ENCODE results near the gene ANAPC16. TPM values are rescaled to one million over a fixed set of nuclear protein-coding genes. Genes with fewer than 3 reads are reported as not detected.
A peak's percentile ranks its signal among the peaks of the same experiment; 100 is the strongest.

The ANAPC16 gene
- total and polyA plus RNA-seq, 10 donors: 70.8 to 239 (median 106) TPM

DNA sequence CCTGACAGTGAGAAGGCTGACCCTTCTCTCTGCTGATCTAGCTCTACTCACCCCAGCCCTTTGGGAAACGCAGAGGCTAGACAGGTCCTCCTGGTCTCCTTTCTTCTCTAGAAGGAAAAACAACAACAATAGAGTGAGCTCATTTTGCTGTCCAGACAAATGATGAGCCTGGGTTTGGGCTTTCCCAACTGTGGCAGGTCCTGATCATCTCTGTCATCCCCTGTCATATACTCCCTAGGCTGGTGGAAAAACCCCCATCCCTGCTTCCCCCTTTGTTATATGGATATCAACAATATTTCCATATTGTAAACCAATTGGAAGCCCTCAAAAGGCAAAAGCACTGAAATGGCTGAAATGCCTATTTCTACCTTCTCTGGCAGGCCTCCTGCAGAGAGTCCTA lies 48.7 kb downstream of the ANAPC16 start:
- peaks cover 21 to 65% (median 44%) of the 10 kb centered on the region in 6 donors for H3K4me1 ChIP-seq
- peak overlapping the region in 4 of 8 donors; percentile 36 to 93 (median 48) for H3K27ac ChIP-seq
- intact Hi-C loops (cut with DNase I; ENCODE audit: low total_unique reads): no loop called here
- no peaks in the 10 kb centered on the region for H3K36me3 ChIP-seq
- H3K9me3 ChIP-seq: no peaks in the 10 kb centered on the region
- H3K4me3 ChIP-seq: no peak overlapping the region
- no peaks in the 10 kb centered on the region for H3K27me3 ChIP-seq (replicated peaks in 1 of 7)
- no peak for TF ChIP-seq POLR2AphosphoS5 (IDR thresholded peaks at IDR 0.05)
- no peak for TF ChIP-seq POLR2A (IDR thresholded peaks at IDR 0.05)
- TF ChIP-seq, protein P1, sequence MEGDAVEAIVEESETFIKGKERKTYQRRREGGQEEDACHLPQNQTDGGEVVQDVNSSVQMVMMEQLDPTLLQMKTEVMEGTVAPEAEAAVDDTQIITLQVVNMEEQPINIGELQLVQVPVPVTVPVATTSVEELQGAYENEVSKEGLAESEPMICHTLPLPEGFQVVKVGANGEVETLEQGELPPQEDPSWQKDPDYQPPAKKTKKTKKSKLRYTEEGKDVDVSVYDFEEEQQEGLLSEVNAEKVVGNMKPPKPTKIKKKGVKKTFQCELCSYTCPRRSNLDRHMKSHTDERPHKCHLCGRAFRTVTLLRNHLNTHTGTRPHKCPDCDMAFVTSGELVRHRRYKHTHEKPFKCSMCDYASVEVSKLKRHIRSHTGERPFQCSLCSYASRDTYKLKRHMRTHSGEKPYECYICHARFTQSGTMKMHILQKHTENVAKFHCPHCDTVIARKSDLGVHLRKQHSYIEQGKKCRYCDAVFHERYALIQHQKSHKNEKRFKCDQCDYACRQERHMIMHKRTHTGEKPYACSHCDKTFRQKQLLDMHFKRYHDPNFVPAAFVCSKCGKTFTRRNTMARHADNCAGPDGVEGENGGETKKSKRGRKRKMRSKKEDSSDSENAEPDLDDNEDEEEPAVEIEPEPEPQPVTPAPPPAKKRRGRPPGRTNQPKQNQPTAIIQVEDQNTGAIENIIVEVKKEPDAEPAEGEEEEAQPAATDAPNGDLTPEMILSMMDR (IDR thresholded peaks at IDR 0.05 in 8 of 11, conservative IDR thresholded peaks at IDR 0.05 in 3 of 11): no peak
- no peak for DNase-seq
- WGBS, 5 donors: 96 to 100% (median 100%) methylated on average over 1 of the region's 1 CpG

DNA sequence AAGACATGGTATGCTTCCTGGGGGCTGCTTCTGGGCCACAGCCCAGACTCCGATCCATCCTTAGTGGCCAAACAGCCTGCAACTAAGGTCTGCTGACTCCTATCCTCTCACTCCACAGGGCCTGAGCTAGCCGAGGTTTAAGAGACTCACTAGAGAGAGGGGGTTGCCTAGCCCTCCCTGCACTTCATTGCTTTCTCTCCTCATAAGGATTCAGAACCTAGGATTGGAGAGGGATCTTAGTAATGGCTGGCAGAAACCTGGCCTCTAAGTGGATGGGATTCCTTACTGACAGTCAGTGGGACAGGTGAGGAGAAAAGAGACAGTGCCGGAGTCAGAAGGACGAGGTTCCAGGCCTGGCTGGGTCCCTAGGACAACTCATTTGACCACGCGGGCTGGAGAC lies 49.7 kb downstream of the ANAPC16 start:
- H3K9me3 ChIP-seq: no peaks in the 10 kb centered on the region
- H3K4me3 ChIP-seq: no peak overlapping the region
- DNase-seq: no peak
- H3K4me1 ChIP-seq: peaks cover 11 to 61% (median 35%) of the 10 kb centered on the region in 6 donors
- no peaks in the 10 kb centered on the region for H3K36me3 ChIP-seq
- H3K27me3 ChIP-seq (replicated peaks in 1 of 7): no peaks in the 10 kb centered on the region
- WGBS, 5 donors: 89 to 97% (median 92%) methylated on average over 6 of the region's 6 CpGs
- TF ChIP-seq POLR2AphosphoS5 (IDR thresholded peaks at IDR 0.05): no peak
- TF ChIP-seq, protein P1 (IDR thresholded peaks at IDR 0.05 in 8 of 11, conservative IDR thresholded peaks at IDR 0.05 in 3 of 11): no peak
- no peak for TF ChIP-seq POLR2A (IDR thresholded peaks at IDR 0.05)
- intact Hi-C loops (cut with DNase I; ENCODE audit: low total_unique reads): no loop called here
- peak overlapping the region in 2 of 8 donors; percentile 3 to 30 for H3K27ac ChIP-seq

DNA sequence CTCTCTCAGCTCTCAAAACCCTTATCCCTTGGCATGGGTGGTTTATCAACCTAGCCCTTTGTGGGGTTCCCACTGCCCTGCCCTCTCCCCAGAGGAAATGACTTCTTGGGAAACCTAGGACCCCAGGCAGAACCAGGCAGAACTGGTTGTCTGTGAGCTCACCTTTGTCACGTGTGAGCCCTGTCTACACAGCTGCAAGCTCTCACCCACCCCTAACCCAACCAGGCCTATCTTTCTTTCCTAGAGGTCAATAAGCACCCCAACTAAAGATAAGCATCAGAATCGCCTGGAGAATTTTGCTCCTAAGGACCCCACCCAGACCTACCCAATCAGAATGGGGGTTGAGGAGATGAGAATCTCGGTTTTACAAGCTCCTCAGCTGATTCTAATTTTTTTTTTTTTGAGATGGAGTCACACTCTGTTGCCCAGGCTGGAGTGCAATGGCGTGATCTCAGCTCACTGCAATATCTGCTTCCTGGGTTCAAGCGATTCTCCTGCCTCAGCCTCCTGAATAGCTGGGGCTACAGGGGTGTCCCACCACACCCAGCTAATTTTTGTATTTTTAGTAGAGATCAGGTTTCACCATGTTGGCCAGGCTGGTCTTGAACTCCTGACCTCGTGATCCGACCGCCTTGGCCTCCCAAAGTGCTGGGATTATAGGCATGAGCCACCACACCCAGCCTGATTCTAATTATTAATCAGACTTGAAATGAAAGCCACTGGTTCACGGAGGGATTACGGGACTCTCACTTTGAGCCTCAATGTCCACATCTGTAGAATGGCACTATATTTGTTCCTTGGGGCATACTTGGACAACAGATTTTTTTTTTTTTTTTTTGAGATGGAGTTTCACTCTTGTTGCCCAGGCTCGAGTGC lies 50.4 kb downstream of the ANAPC16 start:
- DNase-seq: no peak
- H3K9me3 ChIP-seq: no peaks in the 10 kb centered on the region
- H3K4me1 ChIP-seq: peaks cover 9 to 61% (median 29%) of the 10 kb centered on the region in 6 donors
- no peaks in the 10 kb centered on the region for H3K27me3 ChIP-seq (replicated peaks in 1 of 7)
- intact Hi-C loops (cut with DNase I; ENCODE audit: low total_unique reads): no loop called here
- TF ChIP-seq, protein P1 (IDR thresholded peaks at IDR 0.05 in 8 of 11, conservative IDR thresholded peaks at IDR 0.05 in 3 of 11): no peak
- TF ChIP-seq POLR2AphosphoS5 (IDR thresholded peaks at IDR 0.05): no peak
- no peak for TF ChIP-seq POLR2A (IDR thresholded peaks at IDR 0.05)
- WGBS, 5 donors: 86 to 96% (median 93%) methylated on average over 11 of the region's 11 CpGs
- no peak overlapping the region for H3K4me3 ChIP-seq
- no peaks in the 10 kb centered on the region for H3K36me3 ChIP-seq
- H3K27ac ChIP-seq: peak overlapping the region in 2 of 8 donors; percentile 3 to 30

DNA sequence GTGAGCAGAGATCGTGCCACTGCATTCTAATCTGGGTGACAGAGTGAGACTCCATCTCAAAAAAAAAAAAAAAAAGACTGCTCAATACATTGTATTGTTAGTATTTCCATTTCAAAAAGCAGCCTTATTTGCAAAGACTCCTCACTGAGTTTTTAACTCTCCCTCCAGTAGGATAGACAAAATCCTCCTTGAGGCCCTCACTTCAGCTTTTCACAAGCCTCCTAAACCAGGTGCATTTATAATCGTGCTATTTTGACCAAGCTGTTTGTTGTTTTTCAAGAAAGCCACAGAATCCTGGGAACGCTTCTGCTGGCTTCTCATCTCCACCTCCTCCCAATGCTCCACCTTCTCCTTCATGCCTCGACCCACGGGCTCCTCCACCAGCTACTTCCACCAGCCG lies 51.6 kb downstream of the ANAPC16 start:
- intact Hi-C loops (cut with DNase I; ENCODE audit: low total_unique reads): no loop called here
- DNase-seq: no peak
- Histone ChIP-seq H3K9me3 (no peaks in the 10 kb centered on the region), H3K4me1 (peaks cover 4 to 58% (median 25%) of the 10 kb centered on the region in 6 donors), H3K27ac (no peak overlapping the region), H3K27me3 (replicated peaks in 1 of 7) (no peaks in the 10 kb centered on the region), H3K4me3 (no peak overlapping the region), H3K36me3 (no peaks in the 10 kb centered on the region)
- 86 to 93% (median 87%) methylated on average over 6 of the region's 6 CpGs for WGBS, 5 donors
- TF ChIP-seq POLR2AphosphoS5 (IDR thresholded peaks at IDR 0.05): no peak
- TF ChIP-seq, protein P1 (IDR thresholded peaks at IDR 0.05 in 8 of 11, conservative IDR thresholded peaks at IDR 0.05 in 3 of 11): no peak
- TF ChIP-seq POLR2A (IDR thresholded peaks at IDR 0.05): no peak
